ENCODE data around the gene RASL12. TPM values are rescaled to one million over a fixed set of nuclear protein-coding genes. Genes with fewer than 3 reads are reported as not detected.
"Not testable (repeated sequence)": the region's sequence is repeated elsewhere in the genome, so short reads cannot be mapped to it uniquely, and the experiment has no call there.

Gene RASL12
- polyA plus RNA-seq, 3 donors, result 1.7 to 21.6 (median 6.7) TPM

DNA sequence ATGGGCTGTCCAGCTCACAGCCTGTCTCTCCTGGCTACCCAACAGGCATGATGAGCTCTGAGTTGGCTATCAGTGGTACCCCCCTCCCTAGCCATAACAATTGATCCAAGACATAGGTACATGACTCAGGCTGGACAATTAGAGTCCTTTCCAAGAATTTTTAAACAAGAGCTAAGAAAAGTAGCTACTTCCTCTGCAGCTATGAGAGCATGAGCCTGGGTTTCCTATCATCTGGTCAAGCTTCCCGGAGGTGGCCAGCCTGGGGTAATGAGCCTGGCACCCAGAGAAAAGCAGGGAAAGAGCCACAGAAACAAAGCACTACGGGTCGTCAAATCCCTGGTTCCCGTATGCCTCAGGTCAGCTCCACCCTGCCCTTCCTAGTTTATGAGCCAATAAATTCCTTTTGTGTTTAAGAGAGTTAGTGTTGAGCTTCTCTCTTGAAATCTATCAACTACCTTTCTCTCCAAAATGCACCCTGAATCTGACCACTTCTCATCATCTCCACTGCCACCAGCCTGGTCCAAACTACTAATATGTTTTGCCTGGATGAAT lies 24.9 kb downstream of the RASL12 start:
- 53 to 73% (median 62%) methylated on average over 4 of the region's 4 CpGs for WGBS, 3 donors
- H3K27ac ChIP-seq (ENCODE audit: low read depth, low read length), result no peak overlapping the region

- no peak overlapping the region for H3K27ac ChIP-seq (ENCODE audit: low read depth, low read length)
These were observed 26.0 kb downstream of the RASL12 start for GRCh38 chr15:65041787-65042186.

GRCh38 chr15:65040461-65040860 lies 27.3 kb downstream of the RASL12 start:
- WGBS, 3 donors, result 89 to 94% (median 91%) methylated on average over 6 of the region's 6 CpGs
- H3K27ac ChIP-seq (ENCODE audit: low read depth, low read length), result no peak overlapping the region

More at GRCh38 chr15:65041787-65042186, 26.0 kb downstream of the RASL12 start:
- 72 to 94% (median 93%) methylated on average over 2 of the region's 2 CpGs for WGBS, 3 donors

- WGBS, 3 donors, result 57 to 79% (median 65%) methylated on average over 5 of the region's 5 CpGs
These were observed 29.0 kb downstream of the RASL12 start for GRCh38 chr15:65038836-65039235.

DNA sequence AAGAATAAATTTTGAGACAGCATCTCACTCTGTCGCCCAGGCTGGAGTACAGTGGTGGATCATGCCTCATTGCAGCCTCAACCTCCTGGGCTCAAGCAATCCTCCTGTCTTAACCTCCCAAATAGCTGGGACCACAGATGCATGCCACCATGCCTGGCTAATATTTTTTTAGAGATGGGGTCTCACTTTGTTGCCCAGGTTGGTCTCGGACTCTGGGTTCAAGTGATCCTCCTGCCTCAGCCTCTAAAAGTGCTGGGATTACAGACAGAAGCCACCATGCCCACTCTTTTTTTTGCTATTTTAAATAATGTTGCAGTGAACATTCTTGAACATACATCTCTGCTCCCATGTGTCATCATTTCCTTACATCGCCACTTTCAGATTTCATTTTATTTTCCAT lies 29.4 kb downstream of the RASL12 start:
- no peak overlapping the region for H3K27ac ChIP-seq (ENCODE audit: low read depth, low read length)
- WGBS, 3 donors, result 85 to 90% (median 87%) methylated on average over 3 of the region's 3 CpGs

More at GRCh38 chr15:65038836-65039235, 29.0 kb downstream of the RASL12 start:
- no peak overlapping the region for H3K27ac ChIP-seq (ENCODE audit: low read depth, low read length)

DNA sequence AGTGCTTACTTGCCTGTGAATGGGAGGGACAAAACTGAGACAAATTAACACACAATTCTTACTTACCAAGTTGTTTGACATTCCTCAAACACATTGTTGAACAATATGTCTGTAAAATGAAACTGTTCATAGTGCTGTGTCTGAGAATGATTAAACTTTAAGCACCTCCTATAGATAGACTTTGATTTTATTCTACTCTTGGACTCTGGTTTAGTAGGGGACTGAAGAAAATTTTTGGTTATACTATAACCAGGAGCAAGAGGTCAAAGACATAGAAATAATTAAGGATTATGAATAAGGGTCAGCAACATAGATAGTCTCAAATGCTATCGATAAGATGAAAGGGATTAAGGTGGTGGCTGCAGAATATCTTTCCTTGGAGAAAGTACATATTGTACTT lies 30.5 kb downstream of the RASL12 start:
- WGBS, 3 donors, result 54 to 90% (median 86%) methylated on average over 1 of the region's 1 CpG
- H3K27ac ChIP-seq (ENCODE audit: low read depth, low read length), result no peak overlapping the region

GRCh38 chr15:65034719-65035118 lies 33.1 kb downstream of the RASL12 start:
- 87 to 92% (median 89%) methylated on average over 11 of the region's 11 CpGs for WGBS, 3 donors
- no peak overlapping the region for H3K27ac ChIP-seq (ENCODE audit: low read depth, low read length)

DNA sequence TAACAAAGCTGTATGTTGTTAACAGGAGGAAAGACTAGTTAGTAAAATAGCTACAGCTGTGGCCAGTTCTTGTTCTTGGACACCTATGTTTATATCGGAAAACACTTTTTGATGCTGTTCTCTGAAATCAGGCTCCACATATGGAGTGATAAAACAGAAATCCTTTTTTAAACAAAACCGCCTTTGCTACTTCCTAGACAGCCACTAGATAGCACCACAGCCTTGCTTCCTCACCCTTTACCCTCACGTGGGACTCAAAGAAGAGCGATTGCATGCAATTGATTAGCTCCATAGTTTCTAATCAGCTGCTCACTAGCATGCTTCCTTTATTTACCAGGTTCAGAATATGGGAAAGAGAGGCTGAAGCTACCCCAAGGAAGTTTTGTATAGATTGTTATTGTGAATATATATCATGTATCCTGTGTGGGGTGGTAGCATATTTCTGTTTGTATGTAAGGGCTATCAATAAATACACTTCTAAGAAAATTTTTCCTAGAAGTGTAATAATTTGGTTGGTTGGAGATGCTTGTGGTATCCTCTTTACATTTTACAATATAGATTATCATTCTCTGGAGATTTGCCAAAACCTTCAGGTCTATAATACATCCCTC lies 34.0 kb downstream of the RASL12 start:
- WGBS, 3 donors, result 11 to 13% (median 12%) methylated on average over 4 of the region's 4 CpGs
- H3K27ac ChIP-seq (ENCODE audit: low read depth, low read length), result no peak overlapping the region

GRCh38 chr15:65032801-65033537 lies 34.8 kb downstream of the RASL12 start:
- H3K27ac ChIP-seq (ENCODE audit: low read depth, low read length), result no peak overlapping the region
- 23 to 36% (median 32%) methylated on average over 13 of the region's 13 CpGs for WGBS, 3 donors

DNA sequence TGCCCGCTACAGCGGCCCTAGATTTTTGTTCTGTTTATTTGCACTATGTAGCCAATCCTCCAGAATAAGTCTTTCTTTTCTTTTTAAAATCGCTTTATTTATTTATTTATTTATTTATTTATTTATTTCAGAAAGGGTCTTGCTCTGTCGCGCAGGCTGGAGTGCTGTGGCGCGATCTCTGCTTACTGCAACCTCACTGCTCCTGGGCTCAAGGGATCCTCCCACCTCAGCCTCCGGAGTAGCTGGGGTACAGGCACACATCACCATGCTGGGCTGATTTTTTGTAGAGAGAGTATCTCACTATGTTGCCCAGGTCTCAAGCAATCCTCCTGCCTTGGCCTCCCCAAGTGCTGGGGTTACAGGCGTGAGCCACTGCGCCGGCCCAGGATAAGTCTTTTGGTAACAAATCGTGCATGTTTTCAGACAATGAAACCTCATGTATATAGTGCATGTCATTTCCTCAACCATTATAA lies 38.0 kb downstream of the RASL12 start:
- no peak overlapping the region for H3K27ac ChIP-seq (ENCODE audit: low read depth, low read length)
- WGBS, 3 donors, result 57 to 65% (median 60%) methylated on average over 12 of the region's 12 CpGs

GRCh38 chr15:65028921-65029735 lies 38.7 kb downstream of the RASL12 start, which contains the start of gene MTFMT:
Gene MTFMT, minus strand, starts transcription at chr15:65029639. Its CDS starts 26 bp downstream, at chr15:65029613.
- 0% methylated on average over 61 to 73 of the region's 73 CpGs for WGBS, 3 donors

DNA sequence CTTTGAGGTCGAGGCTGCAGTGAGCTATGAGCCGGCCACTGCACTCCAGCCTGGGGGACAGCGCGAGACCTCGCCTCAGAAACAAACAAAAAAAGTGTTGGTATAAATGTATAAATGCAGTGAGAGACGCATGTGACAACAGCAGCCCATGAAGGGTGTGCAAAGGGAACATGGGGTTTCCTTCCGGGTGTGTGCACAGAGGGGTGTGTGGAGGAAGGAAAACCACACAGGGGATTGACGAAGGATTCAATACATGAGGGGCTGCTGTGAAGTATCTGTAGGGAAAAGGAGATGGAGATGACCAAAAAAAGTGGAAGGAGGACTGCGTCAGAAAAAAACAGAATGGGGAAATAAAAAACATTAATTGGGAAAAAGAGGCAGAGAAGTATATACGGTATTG lies 39.5 kb downstream of the RASL12 start:
- no peak overlapping the region for H3K27ac ChIP-seq (ENCODE audit: low read depth, low read length)
- 36 to 72% (median 45%) methylated on average over 10 of the region's 10 CpGs for WGBS, 3 donors

More at GRCh38 chr15:65028921-65029735, 38.7 kb downstream of the RASL12 start, which contains the start of gene MTFMT:
- no peak within 1 kb of the TSS for H3K27ac ChIP-seq (ENCODE audit: low read depth, low read length)

- 71 to 74% (median 74%) methylated on average over 1 of the region's 1 CpG for WGBS, 3 donors
- no peak overlapping the region for H3K27ac ChIP-seq (ENCODE audit: low read depth, low read length)
These were observed 40.2 kb downstream of the RASL12 start for GRCh38 chr15:65027593-65027992.

- WGBS, 3 donors, result 87 to 90% (median 89%) methylated on average over 6 of the region's 6 CpGs
- no peak overlapping the region for H3K27ac ChIP-seq (ENCODE audit: low read depth, low read length)
These were observed 41.0 kb downstream of the RASL12 start for GRCh38 chr15:65026756-65027155.

DNA sequence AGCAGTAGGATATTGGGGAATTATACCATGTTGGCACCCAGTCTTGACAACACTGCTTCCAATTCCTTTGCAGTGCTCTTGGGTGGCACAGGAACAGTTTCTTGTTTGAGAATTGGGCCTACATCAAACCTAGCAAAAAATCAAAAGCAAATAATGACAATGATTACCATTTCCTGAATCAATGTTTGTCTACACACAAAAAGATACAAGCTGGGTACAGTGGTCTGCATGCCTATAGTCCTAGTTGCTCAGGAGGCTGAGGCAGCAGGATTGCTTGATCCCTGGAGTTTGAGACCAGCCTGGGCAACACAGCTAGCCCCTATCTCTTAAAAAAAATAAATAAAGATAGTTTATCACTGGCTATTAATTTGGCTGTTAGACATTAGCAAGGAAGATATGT lies 46.3 kb downstream of the RASL12 start:
- H3K27ac ChIP-seq (ENCODE audit: low read depth, low read length), result no peak overlapping the region

DNA sequence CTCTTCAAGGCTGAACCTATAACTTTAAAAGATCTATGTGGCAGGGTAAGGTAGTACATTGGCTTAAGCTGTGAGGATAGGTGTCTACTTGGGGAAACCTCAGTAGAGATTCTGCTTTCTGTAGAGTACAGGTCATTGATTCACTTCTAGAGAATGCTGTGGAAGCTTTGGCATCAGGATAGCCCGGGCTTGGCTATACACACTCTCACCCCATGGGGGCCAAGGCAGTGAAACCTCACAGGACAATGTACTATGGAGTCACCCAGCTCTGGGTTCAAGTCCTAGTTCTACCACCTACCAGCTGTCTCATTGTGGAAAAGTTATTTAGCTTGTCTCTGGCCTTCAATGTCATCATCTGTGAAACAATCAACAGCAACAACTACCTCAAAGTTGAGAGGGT lies 47.4 kb downstream of the RASL12 start:
- 92 to 100% (median 95%) methylated on average over 1 of the region's 1 CpG for WGBS, 3 donors
- no peak overlapping the region for H3K27ac ChIP-seq (ENCODE audit: low read depth, low read length)

DNA sequence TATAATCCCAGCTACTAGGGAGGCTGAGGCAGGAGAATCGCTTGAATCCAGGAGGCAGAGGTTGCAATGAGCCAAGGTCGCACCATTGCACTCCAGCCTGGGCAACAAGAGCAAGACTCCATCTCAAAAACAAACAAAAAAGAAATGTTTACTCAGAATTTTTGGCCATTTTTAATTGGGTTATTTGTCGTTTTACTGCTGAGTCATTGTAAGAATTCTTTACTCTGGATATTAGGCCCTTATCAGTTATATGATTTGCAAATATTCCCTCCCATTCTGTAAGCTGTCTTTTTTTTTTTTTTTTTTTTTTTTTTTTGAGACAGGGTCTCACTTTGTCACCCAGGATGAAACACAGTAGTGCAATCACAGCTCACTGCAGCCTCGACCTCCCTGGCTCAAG lies 56.6 kb downstream of the RASL12 start:
- WGBS, 3 donors, result 79 to 95% (median 84%) methylated on average over 4 of the region's 4 CpGs
- H3K27ac ChIP-seq (ENCODE audit: low read depth, low read length), result not testable (repeated sequence)

- 44 to 71% (median 60%) methylated on average over 2 of the region's 2 CpGs for WGBS, 3 donors
- no peak overlapping the region for H3K27ac ChIP-seq (ENCODE audit: low read depth, low read length)
These were observed 58.8 kb downstream of the RASL12 start for GRCh38 chr15:65008983-65009382.

DNA sequence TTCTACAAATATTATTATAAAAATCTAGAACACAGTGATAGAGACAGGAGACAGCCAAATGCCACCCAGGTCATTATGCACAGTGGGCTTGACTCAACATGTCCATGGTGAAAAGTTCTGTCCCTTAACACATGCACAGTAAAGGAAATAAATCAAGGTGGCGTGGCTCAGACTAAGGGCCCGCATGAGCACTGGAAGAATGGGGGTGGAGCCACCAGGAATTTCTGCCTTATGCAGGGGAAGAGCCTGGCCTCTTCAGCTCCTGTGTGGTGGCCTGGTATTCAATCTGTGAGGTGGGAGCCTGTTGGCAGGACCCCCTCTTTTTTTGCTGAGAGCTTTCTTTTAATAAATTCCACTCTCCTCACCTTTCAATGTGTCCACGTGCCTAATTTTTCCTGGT lies 60.9 kb downstream of the RASL12 start:
- H3K27ac ChIP-seq (ENCODE audit: low read depth, low read length), result no peak overlapping the region
- WGBS, 3 donors, result 85 to 89% (median 88%) methylated on average over 3 of the region's 3 CpGs
